NCI-H1694 treated with DMSO at 0.1 percent for 48 hours (cell line): Measurements from ENCODE around the gene PPIL6.
"Not testable (repeated sequence)": the region's sequence is repeated elsewhere in the genome, so short reads cannot be mapped to it uniquely, and the experiment has no call there.

Source experiments
- DNase-seq: peaks from one replicate; lab custom pipeline; 2025; lab: John Stamatoyannopoulos, UW

PPIL6 gene

GRCh38 chr6:109466212-109466923, 25.9 kb upstream of the PPIL6 start:
- no peak for DNase-seq

GRCh38 chr6:109465772-109466171, 25.3 kb upstream of the PPIL6 start:
- DNase-seq, result no peak

- no peak for DNase-seq
These were observed 21.5 kb upstream of the PPIL6 start for GRCh38 chr6:109461733-109462526.

DNA sequence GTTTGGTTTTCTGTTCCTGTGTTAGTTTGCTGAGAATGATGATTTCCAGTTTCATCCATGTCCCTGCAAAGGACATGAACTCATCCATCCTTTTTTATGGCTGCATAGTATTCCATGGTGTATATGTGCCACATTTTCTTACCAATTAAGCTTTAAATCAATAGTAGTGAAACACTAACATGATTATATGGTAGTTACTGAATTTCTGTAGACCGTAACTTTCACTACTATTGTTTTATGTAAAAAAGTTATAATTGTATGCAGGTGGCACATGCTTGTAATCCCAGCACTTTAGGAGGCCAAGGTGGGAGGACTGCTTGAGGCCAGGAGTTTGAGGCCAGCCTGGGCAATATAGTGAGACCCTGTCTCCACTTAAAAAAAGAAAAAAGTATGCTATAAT, 20.8 kb upstream of the PPIL6 start:
- not testable (repeated sequence) for DNase-seq

DNA sequence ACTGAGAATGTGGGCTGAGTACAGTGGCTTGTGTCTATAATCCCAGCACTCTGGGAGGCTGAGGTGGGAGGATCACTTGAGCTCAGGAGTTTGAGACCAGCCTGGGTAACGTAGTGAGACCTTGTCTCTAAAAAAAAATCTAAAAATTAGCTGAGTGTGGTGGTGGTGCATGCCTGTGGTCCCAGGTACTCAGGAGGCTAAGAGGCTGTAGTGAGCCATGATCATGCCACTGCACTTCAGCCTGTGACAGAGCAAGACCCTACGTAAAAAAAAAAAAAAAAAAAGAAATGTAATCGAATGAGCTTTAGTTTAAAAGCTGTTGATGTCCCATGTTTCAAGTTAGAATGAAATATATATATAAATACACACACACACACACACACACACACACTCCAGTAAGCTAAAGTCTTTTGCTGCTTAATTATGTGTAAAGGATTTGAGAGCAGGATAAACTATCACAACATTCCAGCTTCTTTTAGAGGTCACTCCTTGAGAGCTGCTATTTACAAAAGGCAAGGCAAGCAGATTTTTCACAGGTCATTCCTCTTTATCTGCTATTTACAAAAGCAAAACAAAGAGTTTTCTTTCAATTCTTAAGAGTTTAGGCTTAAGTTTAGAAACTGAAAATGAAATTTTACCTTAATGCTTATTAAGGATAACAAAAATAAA, 19.9 kb upstream of the PPIL6 start:
- DNase-seq, result no peak

GRCh38 chr6:109458774-109459531, 18.5 kb upstream of the PPIL6 start:
- no peak for DNase-seq

- no peak for DNase-seq
These were observed 17.2 kb upstream of the PPIL6 start for GRCh38 chr6:109457562-109457996.

DNA sequence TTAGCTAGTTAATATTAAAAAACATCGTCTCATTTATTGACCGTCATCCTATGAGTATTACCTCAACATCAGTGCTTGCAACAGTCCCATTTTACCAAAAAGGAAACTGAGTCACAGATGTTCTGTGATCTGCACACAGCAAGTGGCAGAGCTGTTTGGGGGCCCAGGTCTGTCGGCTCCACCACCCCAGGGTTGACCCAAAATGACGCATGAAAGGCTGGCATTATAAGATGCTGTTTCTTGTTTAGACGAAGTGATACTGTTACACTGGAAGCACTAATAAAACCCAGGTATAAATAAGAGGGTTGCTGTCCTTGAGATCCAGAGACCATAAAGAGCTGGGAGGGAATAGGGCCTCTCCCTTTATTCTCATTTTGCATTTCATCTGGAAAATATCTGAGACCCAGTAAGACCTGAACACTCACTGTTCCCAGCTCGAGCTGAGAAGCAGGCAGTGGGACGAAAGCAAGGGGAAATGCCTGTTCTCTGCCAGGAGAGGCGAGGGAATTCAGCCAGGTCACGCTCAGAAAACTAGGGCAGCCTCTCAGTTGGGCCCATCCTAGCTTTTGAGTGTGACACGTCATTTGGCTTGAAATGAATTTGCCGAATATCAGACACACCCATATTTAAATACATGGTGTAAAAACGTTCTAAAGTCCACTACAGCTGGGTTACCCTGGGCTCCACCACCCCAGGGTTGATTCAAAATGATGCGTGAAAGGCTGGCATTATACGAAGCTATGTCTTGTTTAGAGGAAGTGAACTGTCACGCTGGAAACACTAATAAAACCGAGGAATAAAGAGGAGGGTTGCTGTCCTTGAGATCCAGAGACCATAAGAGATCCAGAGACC, 16.5 kb upstream of the PPIL6 start:
- no peak for DNase-seq

GRCh38 chr6:109456111-109456583, 15.7 kb upstream of the PPIL6 start:
- no peak for DNase-seq

- DNase-seq, result no peak
These were observed 15.1 kb upstream of the PPIL6 start, which contains the start of gene MICAL1 for GRCh38 chr6:109455437-109456110. Gene MICAL1 (minus strand): TSS chr6:109455772. CDS start chr6:109454196, 1,576 bp downstream.

DNA sequence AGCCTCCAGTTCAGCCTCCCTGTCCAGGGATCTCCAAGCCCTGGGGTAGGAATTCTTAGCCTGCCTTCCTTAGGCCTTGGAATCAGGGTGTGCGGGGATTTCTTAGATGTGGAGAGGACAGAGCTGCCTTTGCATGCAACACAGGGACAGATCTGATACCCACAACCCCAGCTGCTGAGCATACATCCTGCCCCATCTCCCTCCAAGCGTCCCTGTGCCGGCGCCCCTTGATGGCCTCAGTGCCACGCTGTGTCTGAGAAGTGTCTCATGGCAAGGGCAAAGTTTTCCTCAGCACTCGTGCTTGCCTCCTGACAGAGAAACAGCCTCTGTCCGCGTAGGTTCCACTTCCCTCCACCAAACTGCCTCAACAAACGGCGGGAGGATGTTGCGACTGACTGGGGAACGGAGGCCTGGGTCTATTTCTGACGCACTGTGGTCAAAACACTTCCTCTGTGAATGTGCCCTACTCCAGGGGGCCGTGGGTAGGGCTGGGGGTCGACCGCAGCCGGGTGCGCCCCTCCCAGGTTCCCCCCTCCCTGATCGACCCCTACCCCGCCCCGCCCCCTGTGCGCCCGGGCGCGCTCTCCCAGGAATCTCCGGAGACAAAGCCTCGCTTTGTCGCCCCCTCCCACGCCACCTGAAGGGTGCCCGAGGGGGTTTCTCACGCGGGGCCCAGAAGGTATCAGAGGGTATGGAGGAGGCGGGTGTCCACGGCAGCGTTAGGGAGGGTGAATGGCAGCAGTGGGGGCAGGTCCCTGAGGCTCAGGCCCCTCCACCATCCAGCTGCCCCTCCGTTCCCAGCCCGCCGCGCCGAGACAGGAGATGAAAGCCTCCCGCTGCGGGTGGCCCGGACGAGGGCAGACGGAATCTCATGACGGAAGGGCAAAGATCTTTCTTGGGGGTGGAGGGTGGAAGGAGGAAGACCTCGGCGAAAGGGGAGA, 14.3 kb upstream of the PPIL6 start:
- DNase-seq, result peak; percentile 61

DNA sequence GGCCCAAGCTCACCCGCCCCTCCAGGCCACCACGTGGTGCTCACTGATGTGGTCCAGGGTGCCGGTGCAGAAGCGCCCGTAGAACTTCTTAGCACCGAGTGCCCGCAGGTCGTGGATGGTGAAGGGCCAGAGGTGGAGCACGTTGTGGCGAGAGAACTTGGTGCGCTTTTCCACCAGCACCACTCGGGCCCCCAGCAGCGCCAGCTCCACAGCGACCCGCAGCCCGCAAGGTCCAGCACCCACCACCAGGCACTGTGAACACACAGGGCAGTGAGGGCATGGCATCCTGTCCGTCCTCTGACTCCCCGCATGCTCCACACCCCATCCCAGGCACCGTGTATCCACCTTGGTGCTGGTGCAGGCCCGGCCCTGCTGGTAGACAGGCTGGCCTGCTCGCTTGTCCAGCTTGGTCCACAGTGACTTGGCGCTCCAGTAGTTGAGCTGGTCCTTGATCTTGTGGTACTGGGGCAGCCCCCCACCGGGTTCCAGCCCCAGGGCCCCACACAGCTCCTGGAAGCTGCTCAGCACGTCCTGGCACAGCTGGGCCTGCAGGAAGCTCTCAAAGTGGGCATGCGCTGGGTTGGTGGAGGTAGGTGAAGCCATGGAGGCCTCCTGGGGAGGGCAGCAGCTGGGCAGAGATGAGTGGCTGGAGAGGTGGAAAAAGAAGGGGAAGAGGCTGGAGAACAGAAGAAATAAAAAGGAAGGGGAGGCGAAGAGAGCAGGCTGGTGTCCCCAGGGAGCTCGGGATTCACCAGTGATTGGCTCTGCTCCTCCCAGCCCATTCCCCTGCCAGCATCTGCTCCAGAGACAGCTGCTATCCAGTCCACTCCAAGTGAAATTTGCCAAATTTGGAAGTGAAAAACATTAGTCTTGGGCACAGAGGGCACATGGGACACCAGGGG, 13.4 kb upstream of the PPIL6 start:
- DNase-seq, result peak; percentile 63

DNA sequence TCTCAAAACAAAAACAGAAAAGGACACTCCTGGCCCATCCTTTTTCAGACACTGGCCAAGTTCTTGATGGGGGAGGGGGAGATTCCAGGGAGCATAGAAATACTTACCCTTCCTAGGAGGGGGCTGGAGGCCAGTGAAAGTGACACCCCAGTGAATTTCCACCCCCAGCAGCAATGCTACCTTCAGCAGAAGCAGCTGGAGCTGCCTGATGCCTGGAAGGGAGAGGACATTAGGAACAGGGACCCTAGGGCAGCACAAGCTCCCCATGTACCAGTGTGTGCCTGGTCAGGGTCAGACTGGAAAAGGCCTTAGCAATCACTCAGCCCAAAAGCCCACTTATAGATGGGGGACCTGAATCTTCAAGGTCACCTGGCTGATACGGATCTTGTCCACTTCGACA, 12.7 kb upstream of the PPIL6 start:
- no peak for DNase-seq

DNA sequence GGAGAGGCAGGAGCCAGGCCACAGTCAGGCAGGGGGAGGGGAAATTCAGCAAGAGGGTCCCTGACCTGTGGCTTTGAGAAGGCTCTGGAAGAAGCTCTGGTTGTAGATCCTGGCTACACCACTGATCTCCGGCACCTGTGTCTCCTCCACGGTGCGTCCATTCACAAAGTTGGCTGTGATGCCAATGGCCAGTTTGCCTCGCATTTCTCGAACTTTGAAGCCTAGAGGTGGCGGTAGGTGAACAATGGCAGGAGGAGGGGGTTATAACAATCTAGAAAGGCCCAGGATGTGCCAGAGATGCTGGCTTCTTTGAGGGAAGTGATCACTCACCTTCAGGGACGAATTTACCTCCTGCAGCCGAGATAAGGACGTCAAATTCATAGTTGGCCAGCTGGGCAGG, 11.8 kb upstream of the PPIL6 start:
- DNase-seq, result no peak

DNA sequence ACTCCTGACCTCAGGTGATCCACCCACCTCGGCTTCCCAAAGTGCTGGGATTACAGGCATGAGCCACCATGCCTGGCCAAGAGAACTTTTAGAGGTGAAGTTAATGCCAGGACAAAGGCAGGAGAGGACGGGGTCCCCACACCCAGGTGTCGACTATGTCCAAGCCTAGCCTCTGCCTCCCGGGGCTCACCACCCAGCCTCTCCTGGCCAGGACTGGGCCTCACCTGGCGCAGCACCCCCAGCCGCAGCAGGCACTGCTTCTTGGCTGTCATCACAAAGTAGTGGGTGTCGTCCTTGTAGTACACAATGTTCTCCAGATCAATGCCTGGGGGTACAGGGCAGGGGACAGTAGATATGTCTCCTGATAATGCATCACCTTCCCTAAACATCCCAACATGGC, 10.9 kb upstream of the PPIL6 start:
- no peak for DNase-seq

DNA sequence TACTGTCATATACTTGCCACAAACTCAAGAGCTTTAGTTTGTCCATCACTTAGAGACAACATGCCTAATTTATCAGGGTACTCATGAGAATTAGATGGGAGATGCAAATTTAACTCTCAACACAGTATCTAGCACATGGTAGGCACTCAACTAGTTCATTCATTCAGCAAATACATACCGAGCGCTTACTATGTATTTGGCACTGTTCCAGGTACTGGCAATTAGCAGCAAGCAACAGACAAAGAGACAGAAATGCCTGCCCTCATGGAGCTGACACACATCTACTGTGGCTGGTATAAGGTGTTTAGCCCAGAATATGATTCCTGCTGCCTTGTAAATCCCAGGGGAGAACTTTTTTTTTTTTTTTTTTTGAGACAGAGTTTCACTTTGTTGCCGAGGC, 10.4 kb upstream of the PPIL6 start:
- DNase-seq, result no peak

DNA sequence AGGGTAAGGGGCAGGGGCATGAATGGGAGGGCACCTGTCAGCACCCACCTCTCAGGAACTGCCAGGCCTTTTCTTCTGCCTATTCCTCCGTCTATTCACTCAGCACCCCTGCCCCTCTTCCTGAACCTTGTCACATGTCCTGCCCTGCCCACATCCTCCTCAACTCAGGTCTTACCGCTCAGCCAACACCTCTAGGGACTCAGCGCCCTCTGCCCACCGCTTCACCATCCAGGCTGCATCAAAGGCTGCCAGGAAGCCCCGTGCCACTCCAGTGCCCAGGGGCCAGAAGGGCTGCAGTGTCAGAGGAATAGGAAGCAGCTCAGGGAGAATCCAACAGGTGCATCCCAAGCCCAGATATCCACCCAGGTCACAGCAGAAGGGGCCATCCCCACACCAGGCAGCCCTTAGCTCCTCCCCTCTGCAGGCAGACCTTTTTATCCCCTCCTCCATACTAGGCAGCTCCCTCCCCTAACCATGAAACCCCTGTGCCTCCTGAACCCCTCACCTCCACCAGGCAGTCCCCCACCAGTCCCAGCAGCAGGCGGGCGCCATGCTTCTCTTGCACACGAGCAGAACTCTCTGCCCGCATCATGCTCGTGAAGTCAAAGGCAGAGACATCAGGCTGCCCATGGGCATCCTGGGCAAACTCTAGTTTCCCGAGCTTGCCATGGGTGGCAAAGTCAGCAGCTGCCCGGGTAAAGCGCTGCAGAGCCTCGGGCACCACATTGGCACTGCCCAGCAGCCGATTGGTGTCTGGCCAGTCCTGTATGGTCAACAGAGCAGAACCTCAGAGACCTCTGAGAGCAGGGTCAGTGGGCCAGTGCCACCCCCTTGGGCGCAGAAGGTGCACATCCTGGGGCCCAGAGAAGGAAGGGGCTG, 9.6 kb upstream of the PPIL6 start:
- no peak for DNase-seq
